Naive thymus-derived CD8-positive, alpha-beta T cell (primary cell): ENCODE results near the gene KIF2C. TPM values are rescaled to one million over a fixed set of nuclear protein-coding genes. Genes with fewer than 3 reads are reported as not detected.
A peak's percentile ranks its signal among the peaks of the same experiment; 100 is the strongest.
"Not testable (repeated sequence)": the region's sequence is repeated elsewhere in the genome, so short reads cannot be mapped to it uniquely, and the experiment has no call there.

Experiments used
- ATAC-seq, 2 donors: fragments of 150-1000 bp; cut with Tn5 transposase in 1 of 2; sonication (Bioruptor Pico), chemical (Tn5 transposase) in 1 of 2; 1 replicate in 1 of 2; 2 replicates in 1 of 2; pipeline ENCODE4 v1.10.0; 2021; ENCODE audit warnings: mild to moderate bottlenecking in 2 of 2, moderate library complexity in 2 of 2
- POLR2A ChIA-PET: fragments of 350-600 bp; sonication (Branson Sonifier 250); formaldehyde crosslinking; loops from one replicate; lab custom pipeline; 2021; ENCODE audit warnings: antibody characterized with exemption; lab: Charles Lee
- DNase-seq, 10 donors: peaks; one replicate each; pipeline versions ENCODE4 v3.0.0 to v3.0.0-alpha.2; 2020 to 2022
- H3K27ac Mint-ChIP-seq, 10 donors: one replicate each; pipeline ENCODE4 v1.8.0; 2020 to 2022; ENCODE audit warnings: mild to moderate bottlenecking in 10 of 10, mixed read lengths in 10 of 10, moderate library complexity in 4 of 10, inconsistent platforms in 1 of 10
- H3K27me3 Mint-ChIP-seq, 5 donors: one replicate each; pipeline ENCODE4 v1.8.0; 2021 to 2022; ENCODE audit warnings: mixed read lengths in 5 of 5
- H3K36me3 Mint-ChIP-seq, 3 donors: one replicate each; pipeline ENCODE4 v1.8.0; 2020 to 2022; ENCODE audit warnings: mixed read lengths in 3 of 3, mild to moderate bottlenecking in 2 of 3, inconsistent platforms in 1 of 3
- H3K4me1 Mint-ChIP-seq, 4 donors: one replicate each; pipeline ENCODE4 v1.8.0; 2021 to 2022; ENCODE audit warnings: mixed read lengths in 4 of 4
- H3K4me3 Mint-ChIP-seq, 10 donors: one replicate each; pipeline ENCODE4 v1.8.0; 2020 to 2022; ENCODE audit warnings: mild to moderate bottlenecking in 10 of 10, mixed read lengths in 10 of 10, moderate library complexity in 6 of 10, inconsistent platforms in 1 of 10
- H3K9me3 Mint-ChIP-seq, 9 donors: one replicate each; pipeline ENCODE4 v1.8.0; 2020 to 2022; ENCODE audit warnings: mixed read lengths in 9 of 9, mild to moderate bottlenecking in 3 of 9, inconsistent platforms in 1 of 9, moderate library complexity in 1 of 9
- polyA plus RNA-seq, 3 donors: library from polyadenylated mRNA; unstranded; fragments of 300-500 nt; fragmentation: Illumina TruSeq; gene quantifications; one replicate each; pipeline ENCODE4 v1.2.3, GENCODE V29; 2021
- total RNA-seq, 8 experiments: library from RNA in 2 of 8; stranded (reverse) in 2 of 8; gene quantifications; one replicate each; pipeline ENCODE4 v1.2.3 and lab custom pipeline; 2021 to 2026

Gene KIF2C
- total RNA-seq, result under 1 TPM; 0.41 to 0.91 TPM
- under 1 TPM; 0.40 to 0.61 (median 0.40) TPM for polyA plus RNA-seq
- 0.57 to 2.3 (median 1.9) reads per million in 6 experiments for total RNA-seq (lab: John Stamatoyannopoulos, UW)

DNA sequence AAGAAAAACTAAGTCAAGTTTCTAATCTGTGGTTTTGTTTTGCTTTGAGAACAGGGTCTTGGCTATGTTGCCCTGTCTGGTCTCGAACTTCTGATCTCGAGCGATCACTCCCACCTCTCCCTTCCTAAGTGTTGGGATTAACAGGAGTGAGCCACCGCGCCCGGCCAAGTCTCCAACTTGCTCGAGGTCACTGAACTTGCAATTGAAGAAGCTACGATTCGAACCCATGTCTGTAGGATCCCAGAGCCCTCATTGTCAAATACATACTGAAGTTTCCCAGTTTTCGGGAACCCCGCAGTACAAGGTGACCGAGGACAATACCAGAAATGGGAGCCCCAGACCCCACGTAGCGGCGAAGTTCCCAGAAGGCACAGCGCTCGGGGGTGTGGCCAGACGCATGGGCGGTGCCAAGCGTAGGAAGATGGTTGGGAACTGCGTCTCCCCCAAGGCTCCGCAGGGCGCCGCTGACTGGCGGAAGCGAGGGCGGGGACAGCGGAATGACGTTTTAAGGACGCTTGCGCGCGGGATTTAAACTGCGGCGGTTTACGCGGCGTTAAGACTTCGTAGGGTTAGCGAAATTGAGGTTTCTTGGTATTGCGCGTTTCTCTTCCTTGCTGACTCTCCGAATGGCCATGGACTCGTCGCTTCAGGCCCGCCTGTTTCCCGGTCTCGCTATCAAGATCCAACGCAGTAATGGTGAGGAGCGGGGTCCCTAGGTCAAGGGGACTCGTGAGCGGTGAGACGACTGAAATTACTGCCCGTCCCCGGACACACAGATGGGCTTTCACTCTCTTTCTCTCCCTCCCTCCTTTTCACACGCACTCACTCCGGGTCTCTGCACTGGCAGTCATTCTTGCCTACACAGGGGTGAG, at the start of gene KIF2C:
Gene KIF2C (plus strand): TSS at position 531 of the 872 bp plus-strand sequence. CDS start 96 bp downstream, at position 627.
- Mint-ChIP-seq H3K36me3 (no peaks in the 10 kb centered on the region), H3K27me3 (no peaks in the 10 kb centered on the region), H3K4me3 (peak within 1 kb of the TSS; percentile 83 to 96 (median 93)), H3K9me3 (no peaks in the 10 kb centered on the region), H3K27ac (peak within 1 kb of the TSS; percentile 83 to 98 (median 96)), H3K4me1 (peaks cover 5 to 19% (median 14%) of the 10 kb centered on the region in 4 donors)
- DNase-seq, result peak; percentile 92 to 97 (median 94)
- peak; percentile 99 to 100 for ATAC-seq
- POLR2A ChIA-PET, result interaction anchor here (0.9 to 2.9 kb wide), 5 partner anchors 9 to 60 kb away, joined by 3 to 22 read pairs (median 4); partner anchors contain the start of genes PLK3, RNU5D-1 and RPS8

GRCh38 chr1:44693159-44693558, 46.5 kb upstream of the KIF2C start:
- Mint-ChIP-seq H3K36me3 (peaks cover 0 to 4% (median 0%) of the 10 kb centered on the region in 3 donors), H3K9me3 (no peaks in the 10 kb centered on the region), H3K27ac (no peak overlapping the region), H3K4me1 (peaks cover 11 to 35% (median 23%) of the 10 kb centered on the region in 4 donors), H3K27me3 (peaks cover 0 to 5% (median 3%) of the 10 kb centered on the region in 5 donors), H3K4me3 (no peak overlapping the region)
- DNase-seq (no peak), ATAC-seq (no peak)
- POLR2A ChIA-PET, result no interaction called here

DNA sequence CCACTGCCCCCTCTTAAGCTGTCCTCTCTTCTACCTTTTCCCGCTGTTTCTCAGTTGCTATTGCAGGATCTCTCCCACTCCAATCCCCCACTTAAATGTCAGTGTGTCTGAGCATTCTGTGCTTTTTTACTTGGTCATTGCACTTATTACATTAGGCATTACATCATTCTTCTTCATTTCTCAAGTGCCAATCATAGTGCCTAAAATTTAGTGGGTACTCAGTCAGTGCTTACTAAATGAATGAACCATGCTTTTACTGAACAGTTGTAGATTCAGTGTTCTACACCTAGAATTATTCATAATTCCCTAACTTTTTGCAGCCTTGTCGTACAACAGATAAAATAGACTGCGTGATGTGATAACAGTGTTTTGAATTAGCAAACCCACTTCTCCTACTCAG, 45.7 kb upstream of the KIF2C start:
- H3K27me3 Mint-ChIP-seq, result peaks cover 0 to 5% (median 3%) of the 10 kb centered on the region in 5 donors
- H3K4me3 Mint-ChIP-seq, result no peak overlapping the region
- POLR2A ChIA-PET, result no interaction called here
- ATAC-seq (no peak), DNase-seq (no peak)
- no peak overlapping the region for H3K27ac Mint-ChIP-seq
- H3K9me3 Mint-ChIP-seq, result no peaks in the 10 kb centered on the region
- H3K36me3 Mint-ChIP-seq, result peaks cover 0 to 4% (median 0%) of the 10 kb centered on the region in 3 donors
- H3K4me1 Mint-ChIP-seq, result peaks cover 11 to 37% (median 23%) of the 10 kb centered on the region in 4 donors

- POLR2A ChIA-PET, result interaction anchor here (0.7 to 2.2 kb wide), 3 partner anchors 21 to 63 kb away, joined by 3 to 8 read pairs (median 6); partner anchors contain the start of genes ARMH1 and TMEM53
- ATAC-seq, result no peak
Measured at GRCh38 chr1:44694863-44695478, 44.7 kb upstream of the KIF2C start.

DNA sequence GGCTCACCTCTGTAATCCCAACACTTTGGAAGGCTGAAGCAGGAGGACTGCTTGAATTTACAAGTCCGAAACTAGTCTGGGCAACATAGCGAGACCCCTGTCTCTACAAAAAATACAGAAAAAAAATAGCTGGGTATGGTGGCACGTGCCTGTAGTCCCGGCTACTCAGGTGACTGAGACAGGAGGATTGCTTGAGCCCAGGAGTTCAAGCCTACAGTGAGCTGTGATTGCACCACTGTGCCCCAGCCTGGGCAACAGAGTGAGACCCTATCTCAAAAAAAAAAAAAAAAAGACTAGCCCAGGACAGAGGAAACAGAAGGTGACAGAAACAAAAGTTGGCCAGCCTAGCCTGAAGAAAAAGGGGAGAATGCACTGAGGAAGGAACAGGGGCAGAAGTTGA, 44.0 kb upstream of the KIF2C start:
- Mint-ChIP-seq H3K9me3 (no peaks in the 10 kb centered on the region), H3K4me1 (peaks cover 11 to 37% (median 24%) of the 10 kb centered on the region in 4 donors), H3K36me3 (peaks cover 0 to 4% (median 0%) of the 10 kb centered on the region in 3 donors), H3K27me3 (peaks cover 0 to 5% (median 3%) of the 10 kb centered on the region in 5 donors), H3K4me3 (peak overlapping the region in 2 of 10 donors; percentile 15 to 38), H3K27ac (peak overlapping the region in 5 of 10 donors; percentile 48 to 93 (median 69))
- POLR2A ChIA-PET, result interaction anchor here (0.7 to 2.2 kb wide), 5 partner anchors 18 to 64 kb away, joined by 3 to 8 read pairs (median 3); partner anchors contain the start of genes ARMH1 and TMEM53
- DNase-seq (no peak), ATAC-seq (no peak)

More at GRCh38 chr1:44694863-44695478, 44.7 kb upstream of the KIF2C start:
- peaks cover 11 to 37% (median 23%) of the 10 kb centered on the region in 4 donors for H3K4me1 Mint-ChIP-seq
- H3K4me3 Mint-ChIP-seq, result no peak overlapping the region
- H3K27ac Mint-ChIP-seq, result peak overlapping the region in 4 of 10 donors; percentile 8 to 90 (median 32)
- H3K9me3 Mint-ChIP-seq, result no peaks in the 10 kb centered on the region
- no peak for DNase-seq
- peaks cover 0 to 4% (median 0%) of the 10 kb centered on the region in 3 donors for H3K36me3 Mint-ChIP-seq
- H3K27me3 Mint-ChIP-seq, result peaks cover 0 to 5% (median 3%) of the 10 kb centered on the region in 5 donors

GRCh38 chr1:44696101-44696500, 43.5 kb upstream of the KIF2C start:
- ATAC-seq (no peak), DNase-seq (no peak)
- no peaks in the 10 kb centered on the region for H3K9me3 Mint-ChIP-seq
- H3K27ac Mint-ChIP-seq, result peak overlapping the region in 9 of 10 donors; percentile 74 to 94 (median 93)
- H3K36me3 Mint-ChIP-seq, result peaks cover 0 to 4% (median 0%) of the 10 kb centered on the region in 3 donors
- H3K4me3 Mint-ChIP-seq, result peak overlapping the region in 3 of 10 donors; percentile 70 to 75 (median 70)
- peaks cover 0 to 5% (median 3%) of the 10 kb centered on the region in 5 donors for H3K27me3 Mint-ChIP-seq
- peaks cover 11 to 37% (median 24%) of the 10 kb centered on the region in 4 donors for H3K4me1 Mint-ChIP-seq
- POLR2A ChIA-PET, result interaction anchor here (0.6 to 2.2 kb wide), 11 partner anchors 11 to 147 kb away, joined by 3 to 13 read pairs (median 4); partner anchors contain the start of genes ARMH1 and TMEM53

GRCh38 chr1:44696789-44697345, 42.8 kb upstream of the KIF2C start:
- H3K27ac Mint-ChIP-seq, result peak overlapping the region; percentile 86 to 94 (median 92)
- peaks cover 0 to 4% (median 0%) of the 10 kb centered on the region in 3 donors for H3K36me3 Mint-ChIP-seq
- DNase-seq, result peak in 9 of 10 donors; percentile 17 to 72 (median 45)
- H3K27me3 Mint-ChIP-seq, result peaks cover 0 to 3% (median 0%) of the 10 kb centered on the region in 5 donors
- POLR2A ChIA-PET, result interaction anchor here (0.6 to 2.2 kb wide), 17 partner anchors 11 to 1974 kb away, joined by 3 to 13 read pairs (median 3); partner anchors contain the start of genes ARMH1, MUTYH, RNU5D-1 and TMEM53
- H3K4me1 Mint-ChIP-seq, result peaks cover 11 to 37% (median 24%) of the 10 kb centered on the region in 4 donors
- ATAC-seq, result peak; percentile 99 to 100
- H3K4me3 Mint-ChIP-seq, result peak overlapping the region; percentile 30 to 75 (median 69)
- no peaks in the 10 kb centered on the region for H3K9me3 Mint-ChIP-seq

DNA sequence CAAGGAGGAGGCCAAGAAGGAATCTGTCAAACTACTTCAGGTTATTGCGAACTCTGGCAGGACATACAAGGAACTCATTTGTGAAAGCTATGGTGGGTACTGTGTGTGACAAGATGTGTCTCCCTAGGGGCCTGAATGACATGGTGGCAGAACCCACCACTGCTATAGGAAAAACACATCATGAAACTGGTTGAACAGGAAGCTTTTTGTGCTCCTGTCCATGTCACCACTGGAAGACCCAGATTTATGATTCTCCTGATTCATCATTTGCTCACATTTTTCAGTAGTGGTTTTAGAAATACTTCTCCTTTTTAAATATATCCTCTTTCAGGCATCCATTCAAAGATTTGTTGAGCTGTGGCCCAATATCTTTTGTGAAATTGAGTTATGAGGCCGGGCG, 41.5 kb upstream of the KIF2C start:
- no peaks in the 10 kb centered on the region for H3K9me3 Mint-ChIP-seq
- DNase-seq (no peak), ATAC-seq (no peak)
- POLR2A ChIA-PET, result interaction anchor here (0.8 kb wide), 1 partner anchor 8 kb away, joined by 3 read pairs; no protein-coding TSS in a partner anchor
- H3K27ac Mint-ChIP-seq, result peak overlapping the region in 4 of 10 donors; percentile 26 to 93 (median 69)
- H3K27me3 Mint-ChIP-seq, result peaks cover 0 to 3% (median 0%) of the 10 kb centered on the region in 5 donors
- peaks cover 0 to 4% (median 0%) of the 10 kb centered on the region in 3 donors for H3K36me3 Mint-ChIP-seq
- H3K4me3 Mint-ChIP-seq, result no peak overlapping the region
- H3K4me1 Mint-ChIP-seq, result peaks cover 11 to 37% (median 24%) of the 10 kb centered on the region in 4 donors

GRCh38 chr1:44699375-44699774, 40.3 kb upstream of the KIF2C start:
- H3K27ac Mint-ChIP-seq, POLR2A ChIA-PET, H3K4me3 Mint-ChIP-seq, DNase-seq, ATAC-seq, H3K27me3 Mint-ChIP-seq, H3K9me3 Mint-ChIP-seq, H3K36me3 Mint-ChIP-seq: not testable (repeated sequence)
- H3K4me1 Mint-ChIP-seq, result peaks cover 10 to 37% (median 24%) of the 10 kb centered on the region in 4 donors

DNA sequence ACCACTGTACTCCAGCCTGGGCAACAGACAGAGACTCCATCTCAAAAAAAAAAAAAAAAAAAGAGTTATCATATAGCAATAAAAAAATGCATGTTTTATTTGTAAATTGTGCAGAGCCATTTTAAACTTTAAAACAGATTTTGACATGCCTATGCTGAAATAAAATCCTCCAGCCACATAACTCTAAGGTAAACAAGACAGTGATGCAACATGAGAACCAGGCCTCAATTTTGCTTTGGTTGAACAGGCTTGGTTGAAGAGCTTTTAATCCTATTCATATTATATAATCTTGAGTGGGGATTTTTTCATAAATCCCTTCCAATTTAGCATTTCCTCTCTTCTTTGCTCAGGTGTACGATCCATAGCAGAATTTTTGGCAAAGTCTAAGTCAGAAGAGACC, 39.1 kb upstream of the KIF2C start:
- POLR2A ChIA-PET, result interaction anchor here (0.6 to 0.7 kb wide), 3 partner anchors 25 to 1709 kb away, joined by 3 to 5 read pairs (median 4); no protein-coding TSS in a partner anchor
- H3K4me1 Mint-ChIP-seq, result peaks cover 11 to 28% (median 22%) of the 10 kb centered on the region in 4 donors

DNA sequence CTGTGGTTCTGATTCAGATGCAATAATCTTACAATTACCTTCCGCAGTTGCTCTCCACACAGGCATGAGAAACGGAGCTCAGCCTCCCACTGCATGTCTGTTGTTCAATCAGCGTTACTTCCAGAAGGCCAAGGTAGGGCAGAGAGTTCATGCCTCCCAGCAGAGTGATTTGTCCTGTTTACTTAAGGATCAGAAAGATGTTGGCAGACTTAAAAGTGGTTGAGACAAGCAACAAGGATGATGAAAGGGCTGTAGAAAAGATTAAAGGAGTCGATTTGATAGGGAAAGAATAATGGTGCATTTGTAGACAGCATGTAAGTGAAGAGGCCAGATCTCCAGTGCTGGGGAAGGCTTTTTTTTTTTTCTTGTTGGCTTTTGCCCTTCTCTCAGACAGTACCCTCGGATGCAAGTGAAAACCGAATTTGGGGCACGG, 38.5 kb upstream of the KIF2C start:
- no peak overlapping the region for H3K4me3 Mint-ChIP-seq
- POLR2A ChIA-PET, result interaction anchor here (0.7 kb wide), 2 partner anchors 26 to 1709 kb away, joined by 4 to 5 read pairs; no protein-coding TSS in a partner anchor
- ATAC-seq, result no peak
- H3K36me3 Mint-ChIP-seq, result no peaks in the 10 kb centered on the region
- no peak overlapping the region for H3K27ac Mint-ChIP-seq
- no peak for DNase-seq
- no peaks in the 10 kb centered on the region for H3K27me3 Mint-ChIP-seq
- H3K9me3 Mint-ChIP-seq, result no peaks in the 10 kb centered on the region
- peaks cover 7 to 22% (median 16%) of the 10 kb centered on the region in 4 donors for H3K4me1 Mint-ChIP-seq

More for the DNA sequence above, 39.1 kb upstream of the KIF2C start:
- Mint-ChIP-seq H3K9me3 (no peaks in the 10 kb centered on the region), H3K4me3 (no peak overlapping the region), H3K27me3 (no peaks in the 10 kb centered on the region), H3K27ac (peak overlapping the region in 1 of 10 donors; percentile 43), H3K36me3 (no peaks in the 10 kb centered on the region)
- DNase-seq, result no peak
- no peak for ATAC-seq
